ENCODE results near the gene GPSM1. TPM values are rescaled to one million over a fixed set of nuclear protein-coding genes. Genes with fewer than 3 reads are reported as not detected.

Gene GPSM1
- total RNA-seq, 1 experiment from 2014 or later: 24.7 TPM

- H4K91ac ChIP-seq (ENCODE audit: insufficient read length, low read depth, low read length): no peak overlapping the region
- peaks cover 0 to 5% of the 10 kb centered on the region in 2 experiments; a peak in 1 of 4 replicates for H3K4me1 Mint-ChIP-seq
- no peak for DNase-seq
These were observed 44.2 kb downstream of the GPSM1 start for GRCh38 chr9:136371533-136371880.

More at GRCh38 chr9:136371533-136371880, 44.2 kb downstream of the GPSM1 start:
- no peak overlapping the region for H3K56ac ChIP-seq (ENCODE audit: insufficient read length, low read depth, low read length)
- no peak overlapping the region for H2BK12ac ChIP-seq (ENCODE audit: insufficient read length, low read depth, low read length)
- H3K27me3 ChIP-seq (ENCODE audit: insufficient read depth, low read length): no peaks in the 10 kb centered on the region
- no peak overlapping the region for H3K4me2 ChIP-seq (ENCODE audit: insufficient read depth, insufficient read length, low read length)
- H2BK20ac ChIP-seq (ENCODE audit: low read depth, low read length, poor library complexity, severe bottlenecking): no peak overlapping the region
- Mint-ChIP-seq H3K36me3 (ENCODE audit: insufficient read depth in 1 of 3, low read depth in 3 of 3) (peaks cover 0 to 14% (median 6%) of the 10 kb centered on the region in 3 experiments; a peak in 4 of 7 replicates), H3K27me3 (ENCODE audit: low read depth) (no peaks in the 10 kb centered on the region), H3K9me3 (no peaks in the 10 kb centered on the region), H3K27ac (no peak overlapping the region), H3K4me3 (no peak overlapping the region; a peak in 1 of 5 replicates)
- no peaks in the 10 kb centered on the region for H4K20me1 ChIP-seq (ENCODE audit: control insufficient read depth, insufficient read depth, insufficient read length)
- H3T11ph ChIP-seq (ENCODE audit: low read length): no peak overlapping the region
- H3K14ac ChIP-seq (ENCODE audit: insufficient read depth, low read length): no peak overlapping the region
- no peak overlapping the region for H3K18ac ChIP-seq (ENCODE audit: insufficient read length, low read depth, low read length)
- no peaks in the 10 kb centered on the region for H3K79me1 ChIP-seq (ENCODE audit: insufficient read depth, low read depth, low read length, poor library complexity, severe bottlenecking)
- TF ChIP-seq, protein P1, sequence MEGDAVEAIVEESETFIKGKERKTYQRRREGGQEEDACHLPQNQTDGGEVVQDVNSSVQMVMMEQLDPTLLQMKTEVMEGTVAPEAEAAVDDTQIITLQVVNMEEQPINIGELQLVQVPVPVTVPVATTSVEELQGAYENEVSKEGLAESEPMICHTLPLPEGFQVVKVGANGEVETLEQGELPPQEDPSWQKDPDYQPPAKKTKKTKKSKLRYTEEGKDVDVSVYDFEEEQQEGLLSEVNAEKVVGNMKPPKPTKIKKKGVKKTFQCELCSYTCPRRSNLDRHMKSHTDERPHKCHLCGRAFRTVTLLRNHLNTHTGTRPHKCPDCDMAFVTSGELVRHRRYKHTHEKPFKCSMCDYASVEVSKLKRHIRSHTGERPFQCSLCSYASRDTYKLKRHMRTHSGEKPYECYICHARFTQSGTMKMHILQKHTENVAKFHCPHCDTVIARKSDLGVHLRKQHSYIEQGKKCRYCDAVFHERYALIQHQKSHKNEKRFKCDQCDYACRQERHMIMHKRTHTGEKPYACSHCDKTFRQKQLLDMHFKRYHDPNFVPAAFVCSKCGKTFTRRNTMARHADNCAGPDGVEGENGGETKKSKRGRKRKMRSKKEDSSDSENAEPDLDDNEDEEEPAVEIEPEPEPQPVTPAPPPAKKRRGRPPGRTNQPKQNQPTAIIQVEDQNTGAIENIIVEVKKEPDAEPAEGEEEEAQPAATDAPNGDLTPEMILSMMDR (conservative IDR thresholded peaks at IDR 0.05): no peak
- no peaks in the 10 kb centered on the region for H3K4me1 ChIP-seq (ENCODE audit: insufficient read depth, low read length)
- H3K23me2 ChIP-seq (ENCODE audit: insufficient read length, low read depth, low read length, poor library complexity, severe bottlenecking): no peaks in the 10 kb centered on the region
- no peak overlapping the region for H3K27ac ChIP-seq (ENCODE audit: insufficient read length, low read depth, low read length)
- H3K9ac ChIP-seq (ENCODE audit: extremely low read depth, insufficient read length, low read length): no peak overlapping the region
- no peak overlapping the region for H2AK5ac ChIP-seq (ENCODE audit: insufficient read length, low read length)
- no peak overlapping the region for H3K23ac ChIP-seq (ENCODE audit: insufficient read length, low read depth, low read length)
- H3K4ac ChIP-seq (ENCODE audit: low read depth, low read length): no peak overlapping the region
- H2BK15ac ChIP-seq (ENCODE audit: low read depth, low read length): no peak overlapping the region
- H3K79me2 ChIP-seq (ENCODE audit: insufficient read depth, low read length): no peaks in the 10 kb centered on the region
- no peak overlapping the region for H4K8ac ChIP-seq (replicated peaks; ENCODE audit: insufficient read length, low read depth, low read length)
- no peaks in the 10 kb centered on the region for H3K9me3 ChIP-seq (ENCODE audit: control insufficient read depth, low read depth, low read length)
- no peak overlapping the region for H2BK5ac ChIP-seq (ENCODE audit: insufficient read length, low read length)
- H2AFZ ChIP-seq (ENCODE audit: low read length): no peak overlapping the region
- no peak overlapping the region for H4K5ac ChIP-seq (ENCODE audit: insufficient read length, low read depth, low read length)
- no CpG with 5 or more reads among the region's 13 CpGs for WGBS (ENCODE audit: extremely low coverage, insufficient read length, low lambda C conversion rate)
- H2BK120ac ChIP-seq (ENCODE audit: low read depth, low read length, poor library complexity, severe bottlenecking): no peak overlapping the region
